Astrocyte of the spinal cord (primary cell): ENCODE results near the gene CALCOCO1.

Experiments used
- DNase-seq: peaks from one replicate; pipeline ENCODE4 v3.0.0; 2011; ENCODE audit warnings: low read depth, low spot score
- H3K4me3 ChIP-seq: 2 replicates; pipeline ENCODE4 v1.5.1; 2011; ENCODE audit warnings: low read depth, mild to moderate bottlenecking, low read length, moderate library complexity
- in situ Hi-C: cut with HindIII; loops from 2 replicates; pipeline ENCODE4 v1.10.0; 2017; ENCODE audit warnings: low sequenced_read_pairs
- TF ChIP-seq, protein P1 (sequence below): IDR thresholded peaks from 2 replicates; pipeline ENCODE4 v1.5.1; 2012; ENCODE audit warnings: low read depth, mild to moderate bottlenecking, low read length, inconsistent platforms

The CALCOCO1 gene

DNA sequence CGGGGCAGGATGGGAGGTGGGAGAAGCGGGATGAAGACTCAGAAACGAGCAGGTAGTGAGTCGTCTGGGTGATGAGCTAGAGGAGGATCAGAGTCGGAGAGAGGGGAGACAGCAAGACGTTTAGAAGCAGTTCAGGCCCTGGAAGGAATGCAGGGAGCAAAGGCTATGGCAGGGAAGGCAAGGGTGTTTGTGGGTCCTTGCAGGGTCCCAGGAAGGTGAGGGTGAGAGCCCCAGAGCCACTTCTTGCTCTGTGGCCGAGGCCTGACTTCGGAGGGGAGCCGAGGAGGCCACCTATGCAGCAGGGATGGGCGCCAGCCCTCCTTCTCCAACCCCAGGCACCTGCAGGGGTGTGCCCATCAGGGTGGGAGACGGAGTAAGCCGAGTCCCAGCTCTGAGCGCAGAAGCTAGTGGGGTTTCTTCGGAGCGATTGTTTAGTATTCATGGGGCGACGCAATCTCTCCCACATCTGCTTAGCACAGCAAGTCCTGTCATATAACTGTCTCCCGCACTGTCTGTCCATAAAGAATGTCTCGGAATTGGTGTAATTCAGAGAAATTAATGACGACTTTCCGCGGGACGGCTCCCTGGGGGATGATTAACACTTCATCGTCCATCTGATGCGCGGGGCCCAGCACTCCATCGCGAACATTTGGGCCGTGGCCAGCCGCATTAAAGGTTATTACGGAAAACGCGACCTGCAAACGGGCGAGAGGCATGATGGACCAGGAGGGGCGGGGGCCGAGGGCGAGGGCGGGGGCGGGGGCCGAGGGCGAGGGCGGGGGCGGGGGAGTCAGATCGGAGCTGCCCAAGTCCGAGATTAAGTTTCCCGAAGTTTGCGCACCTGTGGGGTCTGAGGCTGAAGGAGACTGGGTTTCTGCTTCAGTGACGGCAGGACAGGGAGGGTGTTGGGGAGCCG lies 12.2 kb upstream of the CALCOCO1 start:
- in situ Hi-C loops = no loop called here
- H3K4me3 ChIP-seq = no peak overlapping the region
- TF ChIP-seq, protein P1, sequence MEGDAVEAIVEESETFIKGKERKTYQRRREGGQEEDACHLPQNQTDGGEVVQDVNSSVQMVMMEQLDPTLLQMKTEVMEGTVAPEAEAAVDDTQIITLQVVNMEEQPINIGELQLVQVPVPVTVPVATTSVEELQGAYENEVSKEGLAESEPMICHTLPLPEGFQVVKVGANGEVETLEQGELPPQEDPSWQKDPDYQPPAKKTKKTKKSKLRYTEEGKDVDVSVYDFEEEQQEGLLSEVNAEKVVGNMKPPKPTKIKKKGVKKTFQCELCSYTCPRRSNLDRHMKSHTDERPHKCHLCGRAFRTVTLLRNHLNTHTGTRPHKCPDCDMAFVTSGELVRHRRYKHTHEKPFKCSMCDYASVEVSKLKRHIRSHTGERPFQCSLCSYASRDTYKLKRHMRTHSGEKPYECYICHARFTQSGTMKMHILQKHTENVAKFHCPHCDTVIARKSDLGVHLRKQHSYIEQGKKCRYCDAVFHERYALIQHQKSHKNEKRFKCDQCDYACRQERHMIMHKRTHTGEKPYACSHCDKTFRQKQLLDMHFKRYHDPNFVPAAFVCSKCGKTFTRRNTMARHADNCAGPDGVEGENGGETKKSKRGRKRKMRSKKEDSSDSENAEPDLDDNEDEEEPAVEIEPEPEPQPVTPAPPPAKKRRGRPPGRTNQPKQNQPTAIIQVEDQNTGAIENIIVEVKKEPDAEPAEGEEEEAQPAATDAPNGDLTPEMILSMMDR = no peak
- DNase-seq = no peak

DNA sequence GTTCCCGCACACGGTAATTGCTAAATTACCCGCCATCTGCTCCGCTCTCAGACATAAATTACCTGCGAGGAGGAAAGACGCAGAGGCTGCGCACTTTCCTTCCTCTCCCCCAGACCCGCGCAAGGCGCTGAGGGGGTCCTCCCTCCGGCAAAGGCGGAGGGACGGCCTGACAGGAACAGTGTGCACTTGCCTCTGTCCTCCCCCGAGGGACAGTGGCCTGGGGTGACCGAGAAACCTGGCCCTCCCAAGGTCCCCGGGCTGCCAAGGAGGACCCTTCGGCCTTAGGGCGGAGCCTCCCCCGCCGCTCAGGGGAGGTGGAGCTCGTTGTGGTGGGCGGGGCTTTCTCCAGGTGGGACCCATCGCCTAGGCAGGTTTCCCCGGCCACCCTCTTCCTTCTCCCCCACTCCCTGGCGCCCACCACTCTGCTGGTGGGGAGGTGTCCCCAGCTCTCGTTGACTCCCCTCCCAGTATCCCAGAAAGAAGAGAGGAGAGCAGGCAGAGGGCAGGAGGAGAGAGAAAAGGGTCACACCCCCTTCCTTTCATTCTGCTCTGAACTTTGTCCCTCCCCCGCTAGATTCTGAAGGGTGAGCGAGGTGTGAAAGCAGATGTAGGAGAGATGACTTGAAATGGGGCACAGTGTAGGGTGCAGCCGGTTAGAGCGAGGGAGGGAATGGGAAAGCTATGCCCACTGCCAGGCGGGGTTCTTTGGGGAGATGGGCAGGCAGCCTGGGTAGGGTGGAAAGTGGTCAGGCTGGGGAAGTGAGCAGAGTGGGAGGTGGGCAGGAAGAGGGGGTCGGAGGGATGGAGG lies 11.4 kb upstream of the CALCOCO1 start:
- TF ChIP-seq, protein P1 = no peak
- in situ Hi-C loops = no loop called here
- no peak overlapping the region for H3K4me3 ChIP-seq
- no peak for DNase-seq

DNA sequence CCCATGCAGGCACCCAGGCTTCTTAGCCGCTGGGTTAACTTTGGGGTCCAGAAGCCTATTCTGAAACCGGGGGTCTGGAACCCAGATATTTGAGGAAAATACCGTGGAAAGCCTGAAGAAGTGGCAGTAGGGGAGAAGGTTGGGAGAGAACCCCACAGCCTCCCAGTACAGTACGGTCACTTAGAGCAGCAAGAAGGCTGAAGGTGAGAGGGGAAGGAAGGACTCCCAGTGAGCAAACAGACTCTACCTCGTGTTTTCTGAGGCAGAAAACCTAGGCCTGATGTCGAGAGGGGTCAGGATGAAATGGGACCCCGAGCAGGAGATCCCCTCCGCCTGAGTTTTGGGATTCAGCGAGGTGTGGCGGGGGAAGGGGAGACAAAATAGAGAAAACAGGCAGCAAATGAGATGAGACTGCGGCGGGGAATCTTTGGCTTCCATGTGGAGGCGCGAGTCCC lies 10.7 kb upstream of the CALCOCO1 start:
- H3K4me3 ChIP-seq = no peak overlapping the region
- no peak for DNase-seq
- in situ Hi-C loops = no loop called here
- TF ChIP-seq, protein P1 = no peak

- DNase-seq = no peak
- TF ChIP-seq, protein P1 = no peak
- in situ Hi-C loops = no loop called here
Observed at GRCh38 chr12:53737093-53737808, 10.0 kb upstream of the CALCOCO1 start.

GRCh38 chr12:53736592-53736991 lies 9.3 kb upstream of the CALCOCO1 start:
- DNase-seq = no peak
- in situ Hi-C loops = no loop called here
- no peak overlapping the region for H3K4me3 ChIP-seq
- TF ChIP-seq, protein P1 = no peak

More at GRCh38 chr12:53737093-53737808, 10.0 kb upstream of the CALCOCO1 start:
- no peak overlapping the region for H3K4me3 ChIP-seq

GRCh38 chr12:53735556-53735955 lies 8.3 kb upstream of the CALCOCO1 start:
- TF ChIP-seq, protein P1 = no peak
- no peak for DNase-seq
- in situ Hi-C loops = no loop called here
- no peak overlapping the region for H3K4me3 ChIP-seq
